ENCODE data around the gene EFCAB10.

DNA sequence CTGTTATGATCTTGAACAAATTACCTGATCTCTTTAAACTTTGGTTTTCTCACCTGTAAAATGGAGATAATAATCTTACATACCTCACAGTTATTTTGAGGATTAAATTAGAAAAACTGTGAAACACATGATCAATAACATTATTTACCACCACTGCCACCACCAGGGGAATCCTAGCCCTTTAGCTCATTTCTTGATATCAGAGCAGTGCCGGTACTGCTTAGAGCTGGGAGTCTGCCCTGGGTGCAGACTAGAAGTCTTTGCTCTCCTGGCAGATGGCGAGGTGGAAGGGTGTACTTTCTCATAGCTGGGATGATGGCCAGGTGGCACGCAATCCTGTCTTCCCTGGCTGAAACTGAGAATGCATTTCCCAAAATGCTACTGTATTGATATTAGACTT is 12.7 kb upstream of the EFCAB10 start:
- TF ChIP-seq CHCHD3 (CRISPR knock-in tag; IDR thresholded peaks at IDR 0.05) (no peak), SUZ12 (IDR thresholded peaks at IDR 0.05; ENCODE audit: low read depth, low read length) (no peak), MTF1 (CRISPR knock-in tag; IDR thresholded peaks at IDR 0.05) (no peak), POGZ (CRISPR knock-in tag; IDR thresholded peaks at IDR 0.05) (no peak), ZFP36 (IDR thresholded peaks at IDR 0.05; ENCODE audit: borderline replicate concordance, low read depth, low read length, partially characterized antibody) (no peak), ZBTB7A (CRISPR knock-in tag; IDR thresholded peaks at IDR 0.05) (no peak), ZNF256 (CRISPR knock-in tag; conservative IDR thresholded peaks at IDR 0.05) (no peak), RFX3 (CRISPR knock-in tag; IDR thresholded peaks at IDR 0.05) (no peak)
